ENCODE data around the gene CENPC.
A peak's percentile ranks its signal among the peaks of the same experiment; 100 is the strongest.
"Not testable (repeated sequence)": the region's sequence is repeated elsewhere in the genome, so short reads cannot be mapped to it uniquely, and the experiment has no call there.

The CENPC gene

GRCh38 chr4:67545199-67546003, at the start of gene CENPC:
Gene CENPC (minus strand): TSS chr4:67545503. CDS start chr4:67545355, 148 bp downstream.
- DNase-seq: peak; percentile 97

GRCh38 chr4:67593741-67594175, 48.5 kb upstream of the CENPC start:
- DNase-seq: no peak

- DNase-seq: no peak
These were observed 41.9 kb upstream of the CENPC start for GRCh38 chr4:67587156-67587555.

- no peak for DNase-seq
These were observed 39.2 kb upstream of the CENPC start for GRCh38 chr4:67584496-67584895.

- DNase-seq: no peak
These were observed 36.6 kb upstream of the CENPC start for GRCh38 chr4:67581913-67582312.

- DNase-seq: no peak
These were observed 36.0 kb upstream of the CENPC start for GRCh38 chr4:67581208-67581857.

- DNase-seq: no peak
These were observed 35.3 kb upstream of the CENPC start for GRCh38 chr4:67580577-67580976.

GRCh38 chr4:67576538-67576937, 31.2 kb upstream of the CENPC start:
- no peak for DNase-seq

- DNase-seq: no peak
These were observed 30.8 kb upstream of the CENPC start for GRCh38 chr4:67576059-67576466.

GRCh38 chr4:67575232-67576058, 30.1 kb upstream of the CENPC start:
- DNase-seq: peak; percentile 59

GRCh38 chr4:67573193-67573592, 27.9 kb upstream of the CENPC start:
- no peak for DNase-seq

- DNase-seq: no peak
These were observed 26.7 kb upstream of the CENPC start for GRCh38 chr4:67571975-67572374.

GRCh38 chr4:67570537-67570936, 25.2 kb upstream of the CENPC start:
- DNase-seq: no peak

- no peak for DNase-seq
These were observed 23.5 kb upstream of the CENPC start for GRCh38 chr4:67568820-67569219.

- DNase-seq: no peak
These were observed 21.0 kb upstream of the CENPC start for GRCh38 chr4:67566335-67566734.

GRCh38 chr4:67565284-67565683, 20.0 kb upstream of the CENPC start:
- no peak for DNase-seq

GRCh38 chr4:67558493-67558892, 13.2 kb upstream of the CENPC start, which contains the start of gene STAP1:
Gene STAP1 (plus strand): TSS chr4:67558727. CDS start chr4:67558810, 83 bp downstream.
- DNase-seq: no peak

GRCh38 chr4:67556436-67556835, 11.1 kb upstream of the CENPC start:
- no peak for DNase-seq

GRCh38 chr4:67555447-67555846, 10.1 kb upstream of the CENPC start:
- DNase-seq: no peak

GRCh38 chr4:67554096-67554495, 8.8 kb upstream of the CENPC start:
- no peak for DNase-seq

GRCh38 chr4:67552146-67552792, 7.0 kb upstream of the CENPC start:
- not testable (repeated sequence) for DNase-seq

- no peak for DNase-seq
These were observed 5.6 kb upstream of the CENPC start for GRCh38 chr4:67550857-67551256.

GRCh38 chr4:67550451-67550850, 5.1 kb upstream of the CENPC start:
- DNase-seq: no peak

Data from NCI-H1092 (cell line).